Measurements from ENCODE around the gene ADAMTS17.

The ADAMTS17 gene

DNA sequence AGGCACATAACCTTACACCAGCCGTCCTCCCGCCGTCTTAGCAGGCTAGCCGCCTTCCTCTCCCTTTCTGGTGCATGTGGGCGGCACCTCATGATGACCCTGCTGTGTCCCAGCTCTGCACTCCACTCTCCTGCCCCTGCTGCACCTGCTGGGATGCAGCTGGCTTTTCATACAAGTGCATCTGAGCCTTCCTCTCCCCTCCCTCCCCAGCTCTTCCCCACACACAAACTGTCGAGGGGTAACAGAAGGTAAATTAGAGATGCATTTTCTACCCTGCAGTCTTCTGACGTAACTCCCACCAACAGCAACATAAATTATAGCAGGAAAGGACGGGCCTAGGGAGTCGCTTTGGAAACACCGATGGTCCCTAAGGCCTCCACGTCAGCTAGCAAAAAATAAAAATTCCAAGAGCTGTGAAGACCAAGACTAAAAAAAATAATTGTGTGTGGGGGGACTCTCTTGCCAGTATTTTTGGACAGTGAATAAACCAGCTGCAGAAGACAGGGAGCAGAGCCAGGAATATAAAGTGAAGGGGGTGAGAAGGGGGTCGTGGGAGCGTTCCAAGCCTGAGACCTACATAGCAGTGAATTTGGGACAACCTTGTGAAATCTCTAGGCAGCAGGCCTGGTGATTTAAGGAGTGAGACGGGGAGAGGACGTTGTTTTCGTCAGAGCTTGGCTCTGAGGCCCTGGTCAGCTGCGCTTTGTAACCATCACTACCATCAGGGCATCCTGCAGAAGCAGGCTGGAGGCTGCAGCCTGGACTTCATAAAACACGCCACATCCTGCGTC is 216.2 kb downstream of the ADAMTS17 start:
- DNase-seq (ENCODE audit: low read depth): no peak

DNA sequence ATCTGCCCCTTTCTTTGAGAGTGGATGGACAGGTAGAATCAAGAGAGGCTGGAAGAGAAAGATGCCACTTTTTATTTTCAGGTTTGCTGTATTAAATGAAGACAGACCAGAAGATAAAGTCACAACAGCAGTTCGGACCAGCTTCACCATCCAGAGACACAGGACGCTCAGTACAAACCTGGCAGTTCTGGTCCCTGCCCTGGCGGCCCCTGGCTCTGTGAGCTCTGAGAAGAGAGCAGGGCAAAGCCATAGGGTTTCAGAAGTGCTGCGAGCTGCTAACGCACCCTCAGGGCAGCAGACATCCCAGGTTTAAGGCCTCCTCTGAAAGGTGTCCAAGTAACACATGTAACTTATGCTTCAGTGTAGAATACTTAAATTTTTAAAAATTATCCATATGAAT is 216.8 kb downstream of the ADAMTS17 start:
- DNase-seq (ENCODE audit: low read depth): no peak

DNA sequence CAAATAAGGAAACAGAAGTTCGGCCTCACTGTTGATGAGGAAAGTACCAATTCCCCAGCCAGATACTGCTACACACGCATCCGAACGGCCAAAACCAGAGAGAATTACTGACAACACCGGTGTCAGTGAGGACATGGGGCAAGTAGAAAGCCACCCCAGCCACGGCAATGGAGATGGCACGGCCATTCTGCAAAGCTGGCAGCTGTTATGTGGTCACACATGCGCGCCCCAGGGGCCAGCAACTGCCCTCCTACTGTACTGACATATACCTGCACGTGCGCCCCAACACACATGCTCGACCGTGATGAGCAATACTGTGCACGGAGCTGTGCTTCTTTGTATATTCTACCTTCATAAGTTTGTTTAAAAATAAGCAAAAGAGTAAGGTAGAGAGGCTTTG is 217.4 kb downstream of the ADAMTS17 start:
- no peak for DNase-seq (ENCODE audit: low read depth)

DNA sequence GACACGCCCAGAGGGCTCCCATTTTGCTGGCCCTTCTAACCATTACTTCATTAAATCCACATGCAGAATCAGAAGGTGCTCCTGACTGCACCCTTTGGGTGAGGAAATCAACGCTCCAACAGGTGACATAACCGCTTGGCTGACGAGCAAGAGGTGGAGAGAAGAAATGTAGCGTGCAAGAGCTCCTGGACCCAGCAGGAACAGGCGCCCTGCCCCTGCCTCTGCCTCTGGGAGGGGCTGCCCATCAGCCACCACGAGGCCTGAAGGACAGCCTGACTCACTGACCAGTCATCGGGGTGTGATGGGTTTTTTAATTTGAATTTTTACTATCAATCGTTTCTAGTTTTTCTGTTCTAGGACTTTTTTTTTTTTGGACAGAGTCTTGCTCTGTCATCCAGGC is 218.2 kb downstream of the ADAMTS17 start:
- DNase-seq (ENCODE audit: low read depth): no peak

DNA sequence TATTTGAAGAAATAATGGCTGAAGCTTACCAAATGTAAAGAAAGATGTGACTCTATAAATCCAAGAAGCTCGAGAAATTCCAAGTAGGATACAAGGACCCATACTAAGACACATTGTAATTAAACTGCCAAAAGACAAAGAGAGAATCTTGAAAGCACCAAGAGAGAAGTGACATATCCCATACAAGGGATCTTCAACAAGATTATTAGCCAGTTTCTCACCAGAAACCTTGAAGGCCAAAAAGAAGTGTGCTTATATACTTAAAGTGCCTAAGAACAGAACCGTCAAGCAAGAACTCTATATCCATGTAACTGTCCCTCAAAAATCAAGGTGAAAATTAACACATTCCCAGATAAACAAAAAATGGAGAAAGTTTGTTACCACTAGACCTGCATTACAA is 220.5 kb downstream of the ADAMTS17 start:
- no peak for DNase-seq (ENCODE audit: low read depth)

DNA sequence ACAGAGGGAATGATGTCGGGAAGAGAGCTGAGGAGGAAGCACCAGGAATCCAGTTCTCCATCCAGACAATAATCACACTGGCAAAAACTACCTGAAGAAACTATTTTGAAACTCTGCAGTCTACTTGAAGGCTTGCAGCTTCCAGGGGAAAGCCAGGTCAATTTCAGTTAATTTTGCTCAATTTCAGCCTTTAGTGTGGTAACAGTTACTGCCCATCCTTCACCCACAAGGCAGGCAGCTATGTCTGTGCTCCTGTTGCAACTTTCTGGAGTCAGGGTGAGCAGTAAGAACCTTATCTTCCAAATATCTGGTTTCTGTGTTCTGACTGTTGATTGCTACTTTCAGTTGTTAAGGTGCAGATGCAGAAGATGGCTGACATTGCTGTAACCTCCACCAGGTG is 221.7 kb downstream of the ADAMTS17 start:
- DNase-seq (ENCODE audit: low read depth): no peak

DNA sequence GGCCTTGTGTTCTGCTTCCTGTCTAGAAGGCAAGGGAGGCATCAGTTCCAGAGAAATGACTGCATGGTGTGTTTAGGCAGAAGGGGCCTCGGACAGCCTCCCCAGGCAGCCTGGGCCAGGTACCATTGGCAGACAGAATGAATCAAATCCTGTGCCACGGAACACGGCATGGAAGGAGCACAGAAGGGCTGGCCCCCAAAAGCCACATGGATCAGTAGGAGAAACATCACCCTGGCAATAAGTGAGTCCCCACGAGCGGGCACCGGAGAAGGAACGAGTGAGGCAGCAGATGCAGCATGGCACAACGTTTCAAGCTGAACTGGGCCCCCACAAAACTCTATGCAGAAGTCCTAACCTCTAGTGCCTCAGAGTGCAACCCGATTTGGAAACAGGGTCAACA is 223.2 kb downstream of the ADAMTS17 start:
- no peak for DNase-seq (ENCODE audit: low read depth)

DNA sequence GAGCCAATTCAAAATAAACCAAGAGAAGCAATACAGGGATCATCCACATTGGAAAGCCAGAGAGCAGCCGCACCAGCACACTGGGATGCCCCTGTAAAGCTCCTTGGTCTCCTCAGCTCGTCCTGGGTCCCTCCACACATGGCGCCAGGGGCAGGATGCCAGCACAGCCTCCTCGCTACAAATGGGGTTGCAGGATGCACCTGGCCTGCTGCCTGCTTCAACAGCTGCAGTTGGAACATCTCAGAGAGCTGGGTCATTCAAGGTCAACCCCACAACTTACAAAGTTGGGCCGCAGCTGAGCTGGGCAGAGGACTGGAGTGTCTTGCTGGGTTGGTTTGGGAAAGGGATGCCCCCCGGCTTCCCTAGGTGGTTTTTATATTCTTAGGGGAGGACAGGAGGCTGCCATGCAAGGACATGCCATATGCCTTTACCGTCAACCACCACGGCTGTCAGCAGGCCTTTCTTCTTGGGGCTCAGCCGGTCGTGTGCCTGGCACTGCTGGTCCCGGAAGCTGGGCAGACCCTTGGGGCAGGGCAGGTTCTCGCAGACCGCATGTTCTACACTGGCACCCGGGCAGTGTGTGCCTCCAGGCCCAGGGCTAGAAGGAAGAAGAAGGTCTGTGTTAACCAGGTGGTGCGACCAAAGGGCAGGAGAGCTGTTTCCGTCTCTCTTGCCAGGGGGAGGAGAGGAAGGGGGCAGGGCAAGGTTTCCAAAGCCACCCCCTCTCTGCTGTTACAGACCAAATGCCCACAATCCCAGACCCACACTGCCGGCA is 225.2 kb downstream of the ADAMTS17 start:
- no peak for DNase-seq (ENCODE audit: low read depth)

DNA sequence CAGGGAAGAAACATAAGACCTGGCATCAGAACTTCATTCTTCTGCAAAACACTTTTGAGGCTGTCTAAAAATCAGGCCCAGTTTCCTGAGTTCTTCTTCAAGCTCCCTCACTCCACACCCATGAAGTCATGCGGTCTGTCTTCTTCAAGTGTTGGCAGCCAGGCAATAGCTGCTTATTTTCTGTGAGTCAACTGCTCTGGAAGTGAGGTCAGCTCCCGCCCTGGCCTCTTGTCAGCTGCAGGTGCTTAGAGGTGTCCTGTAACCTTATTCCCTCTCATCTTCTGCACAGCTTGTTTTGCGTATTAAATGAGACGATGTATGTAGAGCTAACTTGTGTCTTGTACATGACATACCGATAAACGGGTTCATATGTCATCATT is 226.1 kb downstream of the ADAMTS17 start:
- no peak for DNase-seq (ENCODE audit: low read depth)

DNA sequence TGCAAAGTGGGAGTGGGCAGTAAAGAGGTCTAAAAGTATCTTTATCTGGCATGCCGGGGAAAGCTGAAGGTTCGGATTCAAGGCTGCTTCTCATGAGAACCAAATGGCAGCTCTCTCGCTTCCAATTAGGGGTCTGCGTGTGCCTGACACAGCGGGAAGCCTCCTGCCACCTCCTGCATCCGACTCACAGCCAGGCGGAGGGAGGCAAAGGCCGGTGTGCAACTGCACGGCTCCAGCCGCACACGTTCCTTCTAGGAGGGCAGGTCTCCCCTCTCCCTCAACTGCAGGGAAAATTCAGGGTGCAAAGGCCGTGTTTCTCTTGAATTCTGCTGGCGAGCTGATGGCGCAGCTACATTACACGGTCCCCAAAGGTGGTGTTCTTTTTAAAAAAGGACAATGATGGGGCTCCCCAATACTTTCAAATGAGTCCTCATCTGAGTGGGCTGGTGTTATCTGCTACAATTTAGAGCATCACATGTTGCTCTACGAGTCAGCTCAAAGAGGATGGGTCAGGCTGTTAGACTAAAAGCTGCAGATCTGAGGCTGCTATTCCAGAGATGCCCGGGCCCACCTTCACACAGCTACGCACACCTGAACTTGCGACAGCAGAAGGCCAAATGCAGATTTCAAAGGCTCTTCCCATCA is 226.6 kb downstream of the ADAMTS17 start:
- no peak for DNase-seq (ENCODE audit: low read depth)

DNA sequence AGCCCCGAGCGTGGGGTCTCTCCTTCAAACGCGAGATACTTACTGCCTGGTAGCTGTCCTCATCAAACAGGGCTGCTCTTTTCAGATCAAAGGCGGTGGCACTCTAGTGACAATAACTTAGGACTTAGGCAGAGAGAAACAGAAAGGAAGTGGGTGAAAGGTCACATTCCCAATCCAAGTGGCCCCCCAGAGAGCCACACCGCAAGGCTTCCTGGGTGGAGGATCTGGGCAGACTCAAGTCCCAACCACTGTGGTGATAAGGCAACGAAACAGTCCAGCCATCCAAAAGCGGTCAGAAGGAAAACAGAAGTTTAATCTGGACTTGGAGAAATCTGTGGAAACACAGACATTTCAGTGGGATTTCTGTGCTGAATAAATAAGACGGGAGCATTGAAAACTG is 227.2 kb downstream of the ADAMTS17 start:
- DNase-seq (ENCODE audit: low read depth): no peak

DNA sequence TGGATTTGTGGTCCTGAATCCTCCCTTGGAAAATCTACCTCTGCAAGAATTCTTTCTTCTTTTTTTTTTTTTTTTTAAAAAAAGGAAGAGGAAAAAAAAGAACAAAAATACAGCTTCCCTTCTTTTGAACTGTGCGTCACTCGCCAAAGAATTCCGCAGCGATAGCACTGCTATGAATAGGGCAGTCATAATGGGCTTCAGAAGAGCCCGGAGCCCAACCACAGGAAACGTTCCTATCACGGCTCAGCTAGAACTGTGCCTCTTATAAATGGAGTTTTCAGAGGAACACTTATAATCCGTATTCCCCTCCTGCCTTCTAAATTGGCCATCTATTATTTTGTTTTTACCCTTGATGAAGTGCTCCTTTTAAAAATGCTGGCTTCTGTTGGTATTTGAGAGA is 227.7 kb downstream of the ADAMTS17 start:
- DNase-seq (ENCODE audit: low read depth): no peak

DNA sequence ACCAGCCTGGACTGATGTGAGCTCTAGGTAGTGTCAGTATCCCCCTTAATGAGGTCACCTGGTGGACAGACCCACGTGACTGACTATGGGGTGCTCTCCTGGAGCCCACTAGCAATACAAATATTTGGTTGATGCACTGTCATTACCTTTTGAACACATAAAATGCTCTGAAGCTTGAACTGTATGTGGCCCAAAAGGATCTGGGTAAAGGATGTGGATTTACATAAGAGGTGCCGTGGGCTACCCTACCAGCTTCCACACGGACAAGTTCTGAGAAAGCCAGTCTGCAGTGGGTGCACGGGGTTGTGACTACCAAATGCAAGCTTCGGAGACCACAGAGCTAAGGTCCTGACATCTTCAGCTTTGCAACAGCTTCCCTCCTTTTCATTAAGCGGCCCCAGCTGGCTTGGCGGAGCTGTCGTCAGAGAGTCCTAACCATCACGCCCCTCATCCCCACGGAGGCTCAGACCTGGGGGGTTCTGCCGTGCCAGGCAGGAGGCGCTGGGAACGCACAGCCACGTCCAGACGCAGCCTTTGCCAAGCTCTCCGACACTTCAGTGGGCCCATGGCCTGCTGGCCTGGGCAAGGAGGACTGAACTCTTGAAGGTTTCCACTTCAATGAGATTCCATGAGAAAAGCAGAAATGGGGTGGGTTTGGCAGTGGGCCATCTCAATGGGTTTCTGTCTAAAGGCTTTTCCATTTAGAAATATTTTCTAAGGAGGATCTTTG is 228.3 kb downstream of the ADAMTS17 start:
- DNase-seq (ENCODE audit: low read depth): no peak

DNA sequence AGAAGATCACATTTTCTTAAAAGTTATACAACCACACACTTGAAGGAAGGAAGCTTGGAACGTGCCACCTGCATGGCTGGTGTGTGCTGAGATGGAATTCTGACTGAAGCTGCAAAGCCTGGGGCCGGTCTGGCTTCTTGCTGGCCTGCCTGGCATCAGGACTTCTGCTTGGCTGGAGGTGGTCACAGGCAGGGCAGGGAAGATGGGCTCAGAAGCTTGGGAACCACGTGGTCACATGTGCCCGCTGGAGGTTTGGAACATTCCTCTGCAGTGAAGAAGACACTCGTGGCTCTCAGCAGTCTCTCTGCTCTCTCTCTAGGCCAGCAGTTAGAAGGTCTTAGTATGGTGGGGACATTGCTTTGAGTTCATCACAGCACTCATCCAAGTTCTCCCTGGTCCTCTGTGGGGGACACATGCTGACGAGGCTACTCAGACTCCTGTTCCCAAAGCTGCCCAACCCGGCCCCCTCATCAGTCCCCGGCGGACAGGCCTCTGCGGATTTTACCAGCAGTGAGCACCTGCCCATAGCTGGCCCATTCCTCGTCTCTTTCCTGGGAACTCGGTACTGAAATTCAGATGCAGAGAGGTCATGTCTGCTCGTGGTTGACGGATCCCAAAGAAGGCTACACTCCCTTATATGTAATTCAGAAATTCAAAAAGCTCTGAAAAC is 229.0 kb downstream of the ADAMTS17 start:
- DNase-seq (ENCODE audit: low read depth): no peak

DNA sequence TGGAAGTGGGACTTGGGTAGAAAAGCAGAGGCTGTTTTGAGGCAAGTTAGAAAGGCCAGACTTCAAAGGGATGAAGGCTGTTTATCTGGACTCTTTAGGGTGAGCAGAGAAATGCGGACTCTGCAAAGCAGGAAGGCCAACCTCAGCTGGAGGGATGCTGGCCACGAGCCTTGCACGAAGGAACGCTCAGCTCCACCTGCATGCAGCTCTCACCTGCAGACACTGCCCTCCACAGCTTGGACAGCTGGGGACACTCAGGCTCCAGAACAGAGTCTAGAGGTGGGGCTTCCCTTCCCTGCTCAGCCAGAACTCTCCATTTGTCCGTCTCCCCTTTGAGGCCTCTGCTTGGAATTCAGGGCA is 229.7 kb downstream of the ADAMTS17 start:
- DNase-seq (ENCODE audit: low read depth): no peak

DNA sequence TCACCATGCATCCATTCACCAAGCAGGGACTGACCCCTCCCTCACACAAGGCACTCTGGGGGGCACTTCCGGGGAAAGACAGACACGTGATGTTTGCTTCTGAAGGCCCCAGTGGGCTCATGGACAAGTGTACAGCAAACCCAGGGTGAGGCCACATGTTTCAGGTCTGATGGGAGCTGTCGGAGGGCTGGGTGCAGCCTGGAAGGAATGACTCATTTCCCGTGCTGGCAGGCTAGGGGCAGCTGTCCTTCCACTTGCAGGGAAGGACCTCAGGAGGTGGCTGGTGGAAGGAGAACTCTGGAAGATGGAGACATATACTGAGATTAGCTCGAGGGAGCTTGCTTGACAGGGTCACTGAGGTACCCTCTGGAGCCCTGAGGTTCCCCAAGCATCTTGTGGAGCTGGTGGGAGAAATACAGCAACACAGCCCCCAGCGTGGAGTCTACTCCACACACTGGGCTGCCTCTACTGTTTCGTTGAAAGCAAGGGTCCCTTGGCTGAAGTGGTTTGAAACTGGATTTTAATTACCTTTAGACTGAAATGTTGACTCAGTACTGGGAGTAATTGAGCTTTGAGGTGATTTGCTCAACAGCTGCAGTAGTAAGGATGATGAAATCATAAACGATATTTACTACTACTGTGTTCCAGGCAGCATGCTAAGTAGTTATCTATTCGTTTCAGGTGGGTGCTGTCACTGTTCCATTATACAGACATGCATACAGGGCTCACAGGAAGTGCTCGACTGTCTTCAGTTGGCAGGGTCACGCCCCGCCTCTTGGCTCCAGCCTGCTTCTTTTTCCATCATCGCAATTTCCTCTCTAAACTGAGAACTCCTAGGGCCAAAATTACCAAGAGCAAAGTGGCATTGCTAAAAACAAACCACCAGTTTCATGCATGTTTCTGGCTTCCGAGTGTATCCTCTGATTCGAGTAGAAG is 230.4 kb downstream of the ADAMTS17 start:
- no peak for DNase-seq (ENCODE audit: low read depth)

DNA sequence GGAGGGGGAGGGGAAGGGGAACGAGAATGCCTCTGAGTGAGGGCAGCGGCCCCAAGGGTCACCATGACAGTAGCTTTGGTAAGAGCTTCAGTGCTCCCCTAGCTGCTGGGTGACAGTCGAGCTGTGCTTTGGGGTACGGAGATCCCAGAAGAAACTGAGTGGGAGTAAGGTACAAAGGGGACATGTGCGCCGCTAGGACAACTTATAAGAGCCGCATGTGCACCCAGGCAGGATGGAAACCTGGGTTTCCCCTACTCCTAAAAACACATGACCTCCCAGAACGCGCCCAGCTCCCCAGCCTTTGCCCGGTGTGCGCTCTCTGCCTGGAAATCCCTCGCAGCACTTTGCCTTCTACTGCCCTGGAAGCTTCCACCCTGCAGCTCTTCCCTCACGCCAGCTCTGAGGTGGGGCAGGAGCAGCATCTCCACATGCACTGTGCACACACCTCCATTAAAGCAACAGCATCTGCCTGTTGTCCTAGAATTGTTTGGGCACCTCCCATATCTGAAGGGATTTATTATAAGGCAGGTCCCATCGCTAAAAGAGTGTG is 232.2 kb downstream of the ADAMTS17 start:
- DNase-seq (ENCODE audit: low read depth): no peak

DNA sequence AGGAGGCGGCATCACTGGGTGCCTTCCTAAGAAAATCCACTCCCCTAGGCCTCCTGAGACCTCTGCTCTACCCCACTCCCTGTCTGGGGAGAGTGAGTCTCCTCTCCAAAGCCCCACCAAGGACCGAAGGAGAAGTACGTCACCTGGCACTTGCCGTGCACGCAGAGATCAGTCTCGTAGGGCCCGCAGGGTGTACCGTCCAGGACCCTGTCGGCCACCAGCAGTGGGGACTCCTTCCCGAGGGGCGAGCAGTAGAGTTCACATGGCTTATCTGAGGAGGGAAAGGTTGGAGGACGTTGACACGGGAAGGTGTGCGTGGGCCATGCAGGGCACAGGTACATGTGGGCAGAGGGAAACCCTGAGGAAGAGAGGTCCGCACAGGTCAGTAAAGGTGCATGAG is 232.9 kb downstream of the ADAMTS17 start:
- no peak for DNase-seq (ENCODE audit: low read depth)

DNA sequence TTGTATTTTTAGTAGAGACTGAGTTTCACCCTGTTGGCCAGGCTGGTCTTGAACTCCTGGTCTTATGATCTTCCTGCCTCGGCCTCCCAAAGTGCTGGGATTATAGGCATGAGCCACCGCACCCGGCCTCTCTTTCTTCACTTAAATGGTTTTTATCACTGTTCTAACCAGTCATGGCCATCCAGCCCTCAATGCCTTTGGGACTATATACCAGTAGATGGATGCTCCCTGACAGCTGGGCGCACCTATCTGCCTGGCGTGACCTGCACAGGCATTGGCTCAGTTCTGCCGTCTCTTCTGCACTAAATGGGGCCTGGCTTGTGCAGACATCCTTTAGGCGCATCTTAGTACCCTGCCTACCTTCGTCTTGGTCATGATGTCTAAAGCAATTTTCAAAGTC is 233.4 kb downstream of the ADAMTS17 start:
- DNase-seq (ENCODE audit: low read depth): no peak

DNA sequence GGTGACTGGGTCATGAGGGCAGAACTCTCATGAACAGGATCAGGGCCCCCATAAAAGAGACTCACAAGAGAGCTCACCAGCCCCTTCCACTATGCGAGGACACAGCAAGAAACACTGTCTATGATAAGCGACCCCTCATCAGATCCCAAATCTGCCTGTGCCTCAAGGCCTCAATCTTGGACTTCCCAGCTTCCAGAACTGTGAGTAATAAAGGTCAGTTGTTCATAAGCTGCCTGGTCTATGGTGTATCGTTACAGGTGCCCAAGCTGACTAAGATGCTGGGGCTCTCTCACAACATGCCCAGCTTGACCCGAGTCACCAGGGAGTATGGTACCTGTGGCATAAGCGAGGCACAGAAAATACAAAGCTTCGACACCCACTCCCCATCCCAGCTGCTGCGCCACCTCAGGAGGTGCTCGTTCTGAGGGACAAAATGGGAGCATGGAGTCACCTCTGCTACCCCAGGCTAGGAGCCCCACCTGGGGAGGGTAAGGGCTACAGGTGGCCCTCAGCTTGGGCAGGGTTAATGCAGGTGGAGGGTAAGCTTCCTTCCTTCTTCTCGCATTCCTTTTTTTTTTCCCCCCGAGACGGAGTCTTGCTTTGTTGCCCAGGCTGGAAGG is 234.1 kb downstream of the ADAMTS17 start:
- no peak for DNase-seq (ENCODE audit: low read depth)

All from T-helper 22 cell (primary cell).